Measurements from ENCODE around the gene PCDHGA5. TPM values are rescaled to one million over a fixed set of nuclear protein-coding genes. Genes with fewer than 3 reads are reported as not detected.
"Not testable (repeated sequence)": the region's sequence is repeated elsewhere in the genome, so short reads cannot be mapped to it uniquely, and the experiment has no call there.

The PCDHGA5 gene
- total RNA-seq, 1 experiment from 2014 or later, result 0.42 TPM

DNA sequence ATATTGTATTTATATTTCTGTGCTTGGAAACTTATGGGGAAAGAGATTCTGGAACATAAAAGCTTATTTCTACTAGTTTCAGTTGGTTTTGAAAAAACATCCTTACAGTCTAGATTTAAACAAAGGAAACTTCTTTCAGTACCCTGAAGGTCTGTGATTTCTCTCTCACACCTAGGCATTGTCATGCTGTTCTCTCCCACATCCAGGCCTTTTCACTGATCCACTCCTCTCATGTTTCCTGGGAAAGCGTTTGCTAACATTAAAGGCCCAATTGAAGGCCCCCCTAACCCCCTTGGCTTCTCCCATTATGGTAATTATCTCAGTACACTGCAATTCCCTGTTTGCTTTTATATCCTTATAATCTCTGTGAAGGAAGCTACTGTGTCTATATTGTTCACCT is 21.2 kb upstream of the PCDHGA5 start:
- TF ChIP-seq, protein P1, sequence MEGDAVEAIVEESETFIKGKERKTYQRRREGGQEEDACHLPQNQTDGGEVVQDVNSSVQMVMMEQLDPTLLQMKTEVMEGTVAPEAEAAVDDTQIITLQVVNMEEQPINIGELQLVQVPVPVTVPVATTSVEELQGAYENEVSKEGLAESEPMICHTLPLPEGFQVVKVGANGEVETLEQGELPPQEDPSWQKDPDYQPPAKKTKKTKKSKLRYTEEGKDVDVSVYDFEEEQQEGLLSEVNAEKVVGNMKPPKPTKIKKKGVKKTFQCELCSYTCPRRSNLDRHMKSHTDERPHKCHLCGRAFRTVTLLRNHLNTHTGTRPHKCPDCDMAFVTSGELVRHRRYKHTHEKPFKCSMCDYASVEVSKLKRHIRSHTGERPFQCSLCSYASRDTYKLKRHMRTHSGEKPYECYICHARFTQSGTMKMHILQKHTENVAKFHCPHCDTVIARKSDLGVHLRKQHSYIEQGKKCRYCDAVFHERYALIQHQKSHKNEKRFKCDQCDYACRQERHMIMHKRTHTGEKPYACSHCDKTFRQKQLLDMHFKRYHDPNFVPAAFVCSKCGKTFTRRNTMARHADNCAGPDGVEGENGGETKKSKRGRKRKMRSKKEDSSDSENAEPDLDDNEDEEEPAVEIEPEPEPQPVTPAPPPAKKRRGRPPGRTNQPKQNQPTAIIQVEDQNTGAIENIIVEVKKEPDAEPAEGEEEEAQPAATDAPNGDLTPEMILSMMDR (IDR thresholded peaks at IDR 0.05; ENCODE audit: unreplicated experiment), result no peak
- no TSS peak for BruUV-seq (replicated peaks)
- Mint-ChIP-seq H3K4me3 (ENCODE audit: unreplicated experiment) (no peak overlapping the region), H3K9me3 (ENCODE audit: unreplicated experiment) (peaks cover 53% of the 10 kb centered on the region), H3K36me3 (ENCODE audit: insufficient read depth, unreplicated experiment) (no peaks in the 10 kb centered on the region), H3K4me1 (ENCODE audit: insufficient read depth, unreplicated experiment) (no peaks in the 10 kb centered on the region), H3K27ac (ENCODE audit: low read depth, unreplicated experiment) (no peak overlapping the region), H3K27me3 (ENCODE audit: insufficient read depth, unreplicated experiment) (no peaks in the 10 kb centered on the region)
- POLR2A ChIA-PET, result interaction anchor here (0.6 to 0.8 kb wide), 2 partner anchors 9 to 22 kb away, joined by 3 to 5 read pairs; no protein-coding TSS in a partner anchor
- CTCF ChIA-PET, result interaction anchor here (1.0 to 2.2 kb wide), 4 partner anchors 13 to 23 kb away, joined by 4 to 8 read pairs (median 4); partner anchors contain the start of genes PCDHGA4, PCDHGA5 and TAF7
- no peak for DNase-seq (ENCODE audit: unreplicated experiment)
- intact Hi-C loops (cut with micrococcal nuclease), result no loop called here

GRCh38 chr5:141343242-141343952 is 20.6 kb upstream of the PCDHGA5 start, which contains the start of gene PCDHGA3:
Gene PCDHGA3 (plus strand): TSS chr5:141343829. CDS start chr5:141344034, 205 bp downstream.
- intact Hi-C loops (cut with micrococcal nuclease), result no loop called here
- no peak within 1 kb of the TSS for H3K4me3 Mint-ChIP-seq (ENCODE audit: unreplicated experiment)
- H3K9me3 Mint-ChIP-seq (ENCODE audit: unreplicated experiment), result peaks cover 50% of the 10 kb centered on the region
- TF ChIP-seq, protein P1 (IDR thresholded peaks at IDR 0.05; ENCODE audit: unreplicated experiment), result no peak
- no peaks in the 10 kb centered on the region for H3K4me1 Mint-ChIP-seq (ENCODE audit: insufficient read depth, unreplicated experiment)
- BruUV-seq (replicated peaks), result no TSS peak
- POLR2A ChIA-PET, result no interaction called here
- no peaks in the 10 kb centered on the region for H3K27me3 Mint-ChIP-seq (ENCODE audit: insufficient read depth, unreplicated experiment)
- H3K27ac Mint-ChIP-seq (ENCODE audit: low read depth, unreplicated experiment), result no peak within 1 kb of the TSS
- H3K36me3 Mint-ChIP-seq (ENCODE audit: insufficient read depth, unreplicated experiment), result no peaks in the 10 kb centered on the region
- CTCF ChIA-PET, result interaction anchor here (0.6 to 2.2 kb wide), 6 partner anchors 12 to 47 kb away, joined by 3 to 8 read pairs (median 4); partner anchors contain the start of genes PCDHGA4 and TAF7
- DNase-seq (ENCODE audit: unreplicated experiment), result no peak

DNA sequence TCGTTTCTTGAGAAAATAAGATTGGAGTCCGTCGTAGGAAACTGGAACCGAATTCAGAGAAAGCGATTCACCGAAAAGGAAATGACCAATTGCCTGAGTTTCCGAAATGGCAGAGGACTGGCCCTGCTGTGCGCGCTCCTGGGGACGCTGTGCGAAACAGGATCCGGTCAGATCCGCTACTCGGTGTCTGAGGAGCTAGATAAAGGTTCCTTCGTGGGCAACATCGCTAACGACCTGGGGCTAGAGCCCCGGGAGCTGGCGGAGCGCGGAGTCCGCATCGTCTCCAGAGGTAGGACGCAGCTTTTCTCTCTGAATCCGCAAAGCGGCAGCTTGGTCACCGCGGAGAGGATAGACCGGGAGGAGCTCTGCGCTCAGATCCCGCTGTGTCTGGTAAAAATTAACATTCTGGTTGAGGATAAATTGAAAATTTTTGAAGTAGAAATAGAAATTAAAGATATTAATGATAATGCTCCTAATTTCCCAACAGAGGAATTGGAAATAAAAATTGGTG is 20.0 kb upstream of the PCDHGA5 start:
- POLR2A ChIA-PET, result no interaction called here
- intact Hi-C loops (cut with micrococcal nuclease), result no loop called here
- Mint-ChIP-seq H3K36me3 (ENCODE audit: insufficient read depth, unreplicated experiment) (no peaks in the 10 kb centered on the region), H3K27me3 (ENCODE audit: insufficient read depth, unreplicated experiment) (no peaks in the 10 kb centered on the region), H3K9me3 (ENCODE audit: unreplicated experiment) (peaks cover 55% of the 10 kb centered on the region), H3K27ac (ENCODE audit: low read depth, unreplicated experiment) (no peak overlapping the region), H3K4me3 (ENCODE audit: unreplicated experiment) (no peak overlapping the region), H3K4me1 (ENCODE audit: insufficient read depth, unreplicated experiment) (no peaks in the 10 kb centered on the region)
- CTCF ChIA-PET, result interaction anchor here (1.2 to 2.2 kb wide), 4 partner anchors 12 to 220 kb away, joined by 3 to 8 read pairs (median 4); partner anchors contain the start of gene PCDHGA4
- TF ChIP-seq, protein P1 (IDR thresholded peaks at IDR 0.05; ENCODE audit: unreplicated experiment), result no peak
- no peak for DNase-seq (ENCODE audit: unreplicated experiment)
- no TSS peak for BruUV-seq (replicated peaks)

- H3K36me3 Mint-ChIP-seq (ENCODE audit: insufficient read depth, unreplicated experiment), result no peaks in the 10 kb centered on the region
- no peaks in the 10 kb centered on the region for H3K27me3 Mint-ChIP-seq (ENCODE audit: insufficient read depth, unreplicated experiment)
- no peak overlapping the region for H3K4me3 Mint-ChIP-seq (ENCODE audit: unreplicated experiment)
- CTCF ChIA-PET, result no interaction called here
- BruUV-seq (replicated peaks), result no TSS peak
- H3K27ac Mint-ChIP-seq (ENCODE audit: low read depth, unreplicated experiment), result no peak overlapping the region
- TF ChIP-seq, protein P1 (IDR thresholded peaks at IDR 0.05; ENCODE audit: unreplicated experiment), result no peak
- H3K9me3 Mint-ChIP-seq (ENCODE audit: unreplicated experiment), result peaks cover 54% of the 10 kb centered on the region
- H3K4me1 Mint-ChIP-seq (ENCODE audit: insufficient read depth, unreplicated experiment), result no peaks in the 10 kb centered on the region
- DNase-seq (ENCODE audit: unreplicated experiment), result no peak
- intact Hi-C loops (cut with micrococcal nuclease), result no loop called here
- POLR2A ChIA-PET, result no interaction called here
These were observed 18.6 kb upstream of the PCDHGA5 start for GRCh38 chr5:141345327-141345726.

DNA sequence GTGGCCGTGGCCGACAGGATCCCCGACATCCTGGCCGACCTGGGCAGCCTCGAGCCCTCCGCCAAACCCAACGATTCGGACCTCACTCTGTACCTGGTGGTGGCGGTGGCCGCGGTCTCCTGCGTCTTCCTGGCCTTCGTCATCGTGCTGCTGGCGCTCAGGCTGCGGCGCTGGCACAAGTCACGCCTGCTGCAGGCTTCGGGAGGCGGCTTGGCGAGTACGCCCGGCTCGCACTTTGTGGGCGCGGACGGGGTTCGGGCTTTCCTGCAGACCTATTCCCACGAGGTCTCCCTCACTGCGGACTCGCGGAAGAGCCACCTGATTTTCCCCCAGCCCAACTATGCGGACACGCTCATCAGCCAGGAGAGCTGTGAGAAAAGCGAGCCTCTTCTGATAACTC is 17.9 kb upstream of the PCDHGA5 start:
- H3K4me1 Mint-ChIP-seq (ENCODE audit: insufficient read depth, unreplicated experiment); intact Hi-C loops (cut with micrococcal nuclease); DNase-seq (ENCODE audit: unreplicated experiment); H3K27me3 Mint-ChIP-seq (ENCODE audit: insufficient read depth, unreplicated experiment); H3K27ac Mint-ChIP-seq (ENCODE audit: low read depth, unreplicated experiment); BruUV-seq (replicated peaks); H3K4me3 Mint-ChIP-seq (ENCODE audit: unreplicated experiment); H3K36me3 Mint-ChIP-seq (ENCODE audit: insufficient read depth, unreplicated experiment); POLR2A ChIA-PET: not testable (repeated sequence)
- peaks cover 53% of the 10 kb centered on the region for H3K9me3 Mint-ChIP-seq (ENCODE audit: unreplicated experiment)
- CTCF ChIA-PET, result interaction anchor here (3.2 kb wide), 1 partner anchor 26 kb away, joined by 17 read pairs; the partner anchor contains the start of gene TAF7
